ENCODE measurements around the gene TANGO2.

TANGO2 gene

GRCh38 chr22:20044495-20045151, 23.7 kb downstream of the TANGO2 start:
- no peak for DNase-seq (ENCODE audit: low read depth in 2 of 2)

GRCh38 chr22:20046730-20047129, 25.8 kb downstream of the TANGO2 start:
- no peak for DNase-seq (ENCODE audit: low read depth in 2 of 2)

- no peak for DNase-seq (ENCODE audit: low read depth in 2 of 2)
Measured at GRCh38 chr22:20051927-20052308, 31.0 kb downstream of the TANGO2 start.

- DNase-seq (ENCODE audit: low read depth in 2 of 2), result no peak
Measured at GRCh38 chr22:20052309-20053259, 31.7 kb downstream of the TANGO2 start.

DNA sequence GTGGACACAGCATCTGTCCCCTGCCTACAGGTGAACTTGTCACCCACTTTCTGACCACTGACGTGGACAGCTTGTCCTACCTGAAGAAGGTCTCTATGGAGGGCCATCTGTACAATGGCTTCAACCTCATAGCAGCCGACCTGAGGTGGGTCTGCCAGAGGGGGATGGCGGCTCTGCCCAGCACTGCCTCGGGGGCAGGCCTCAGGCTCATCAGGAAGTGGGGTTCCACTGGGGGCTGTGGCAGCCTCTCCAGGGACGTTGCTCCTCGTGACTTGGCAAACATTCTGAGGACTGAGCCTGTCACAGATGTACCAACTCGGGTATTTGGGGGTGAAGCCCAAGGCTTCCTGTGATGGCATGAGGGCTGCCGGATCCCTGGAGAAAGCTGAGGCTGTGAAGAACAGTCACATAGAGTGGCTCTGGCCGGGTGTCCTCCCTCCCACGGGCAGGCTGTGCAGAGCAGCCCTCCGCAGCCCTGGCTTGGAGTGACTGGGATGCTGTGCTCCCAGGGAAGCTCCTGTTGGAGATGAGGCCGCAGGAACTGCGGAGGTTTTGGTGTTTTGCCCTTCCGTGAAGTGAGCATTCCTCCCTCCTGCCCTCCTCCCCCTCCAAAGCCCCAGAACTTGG, 32.6 kb downstream of the TANGO2 start:
- DNase-seq (ENCODE audit: low read depth in 2 of 2), result no peak

GRCh38 chr22:20054034-20054427, 33.1 kb downstream of the TANGO2 start:
- DNase-seq (ENCODE audit: low read depth in 2 of 2), result no peak

DNA sequence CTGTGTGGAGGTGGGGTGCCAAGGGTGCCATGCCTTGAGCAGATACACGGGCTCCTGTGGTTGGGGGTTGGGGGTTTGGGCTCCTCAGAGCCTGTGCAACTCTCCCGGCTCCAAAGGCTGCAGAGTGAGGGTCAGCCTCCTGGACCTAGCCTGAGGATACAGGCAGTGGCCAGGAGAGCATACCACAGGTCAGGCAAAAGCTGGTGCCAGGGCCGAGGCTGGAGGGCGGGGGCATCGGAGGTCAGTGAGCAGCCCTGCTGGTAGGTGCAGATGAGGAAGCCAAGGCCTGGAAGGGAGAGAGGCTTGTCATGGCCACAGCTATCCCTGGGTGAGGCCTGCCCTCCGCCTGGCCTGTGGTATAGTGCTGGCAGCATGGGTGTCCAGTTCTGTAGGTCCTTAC, 33.6 kb downstream of the TANGO2 start:
- DNase-seq (ENCODE audit: low read depth in 2 of 2), result no peak

GRCh38 chr22:20055144-20055543, 34.2 kb downstream of the TANGO2 start:
- no peak for DNase-seq (ENCODE audit: low read depth in 2 of 2)

- no peak for DNase-seq (ENCODE audit: low read depth in 2 of 2)
Measured at GRCh38 chr22:20055654-20056053, 34.7 kb downstream of the TANGO2 start.

GRCh38 chr22:20056161-20056560, 35.3 kb downstream of the TANGO2 start:
- no peak for DNase-seq (ENCODE audit: low read depth in 2 of 2)

DNA sequence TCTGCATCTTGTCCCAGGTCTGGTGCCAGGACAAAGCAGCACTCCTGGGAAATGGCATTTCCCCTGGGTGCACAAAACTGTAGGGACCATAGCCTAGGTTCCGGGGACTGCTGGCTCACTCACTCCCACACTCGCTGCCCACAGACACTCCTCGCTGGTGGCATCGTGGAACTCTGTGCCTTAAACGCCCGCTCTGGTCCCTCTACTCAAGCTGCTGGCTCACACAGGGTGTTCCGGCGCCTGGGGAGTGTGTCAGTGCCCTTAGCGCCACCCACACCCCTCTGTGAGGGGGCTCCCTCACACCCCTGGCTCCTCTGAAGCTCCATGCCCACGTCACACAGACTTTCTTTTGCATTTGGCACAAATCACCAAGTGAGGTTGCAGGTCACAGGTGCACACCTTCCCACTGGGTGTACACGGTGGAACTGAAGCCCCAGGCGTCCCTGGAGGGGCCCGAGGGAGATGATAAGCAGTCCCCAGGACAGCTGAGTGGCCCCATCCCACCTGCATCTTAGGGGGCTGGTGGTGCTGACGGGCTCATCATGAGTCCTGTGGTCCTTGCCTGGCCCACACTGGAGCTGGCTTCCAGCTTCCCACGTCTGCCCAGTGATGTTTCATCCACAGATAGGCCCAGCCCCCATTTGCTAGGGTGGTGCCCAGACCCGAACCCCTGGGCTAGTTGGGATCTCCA, 35.9 kb downstream of the TANGO2 start:
- no peak for DNase-seq (ENCODE audit: low read depth in 2 of 2)

- no peak for DNase-seq (ENCODE audit: low read depth in 2 of 2)
Measured at GRCh38 chr22:20057596-20058268, 36.8 kb downstream of the TANGO2 start.

GRCh38 chr22:20058989-20059770, 38.3 kb downstream of the TANGO2 start:
- DNase-seq (ENCODE audit: low read depth in 2 of 2), result no peak

DNA sequence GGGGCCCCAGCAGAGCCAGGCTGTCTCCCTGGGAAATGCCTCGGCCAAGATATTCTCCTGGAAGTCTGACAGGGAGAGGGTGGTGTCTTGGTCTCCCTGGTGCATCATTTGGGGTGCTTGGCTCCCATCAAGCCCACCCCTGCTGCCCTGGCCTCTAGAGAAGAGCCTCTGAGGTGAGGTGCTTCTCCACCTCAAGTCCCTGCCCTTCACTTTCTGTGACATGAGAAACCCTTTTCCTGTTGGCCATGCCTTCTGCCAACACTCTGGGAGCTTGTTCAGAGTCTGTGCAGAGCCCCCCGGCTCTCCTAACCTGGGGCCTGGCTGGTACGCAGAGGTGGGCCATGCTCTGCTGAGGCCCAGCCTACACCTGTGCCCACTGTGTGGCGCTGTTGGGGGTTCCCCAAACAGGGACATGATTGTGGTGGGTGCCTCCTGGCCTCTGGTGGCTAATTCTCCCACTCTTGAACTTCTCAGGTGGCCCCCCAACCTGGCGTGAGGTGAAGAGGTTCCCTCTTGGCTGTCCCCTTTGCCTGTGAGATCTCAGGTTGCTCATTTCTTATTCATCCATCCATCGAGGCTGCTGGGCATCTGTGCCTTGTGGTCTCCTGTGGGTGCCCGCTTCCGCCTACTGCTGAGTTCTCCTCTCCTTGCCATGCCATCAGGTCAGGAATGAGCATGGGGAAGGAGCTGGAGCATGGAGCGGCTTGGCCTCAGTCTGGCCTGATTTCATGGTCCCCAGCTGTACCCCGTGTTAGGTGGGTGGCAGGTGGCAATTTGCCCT, 40.0 kb downstream of the TANGO2 start:
- no peak for DNase-seq (ENCODE audit: low read depth in 2 of 2)

GRCh38 chr22:20061481-20061861, 40.6 kb downstream of the TANGO2 start:
- no peak for DNase-seq (ENCODE audit: low read depth in 2 of 2)

GRCh38 chr22:20062043-20062765, 41.3 kb downstream of the TANGO2 start:
- DNase-seq (ENCODE audit: low read depth in 2 of 2), result no peak

- no peak for DNase-seq (ENCODE audit: low read depth in 2 of 2)
Measured at GRCh38 chr22:20062766-20063083, 41.8 kb downstream of the TANGO2 start.

DNA sequence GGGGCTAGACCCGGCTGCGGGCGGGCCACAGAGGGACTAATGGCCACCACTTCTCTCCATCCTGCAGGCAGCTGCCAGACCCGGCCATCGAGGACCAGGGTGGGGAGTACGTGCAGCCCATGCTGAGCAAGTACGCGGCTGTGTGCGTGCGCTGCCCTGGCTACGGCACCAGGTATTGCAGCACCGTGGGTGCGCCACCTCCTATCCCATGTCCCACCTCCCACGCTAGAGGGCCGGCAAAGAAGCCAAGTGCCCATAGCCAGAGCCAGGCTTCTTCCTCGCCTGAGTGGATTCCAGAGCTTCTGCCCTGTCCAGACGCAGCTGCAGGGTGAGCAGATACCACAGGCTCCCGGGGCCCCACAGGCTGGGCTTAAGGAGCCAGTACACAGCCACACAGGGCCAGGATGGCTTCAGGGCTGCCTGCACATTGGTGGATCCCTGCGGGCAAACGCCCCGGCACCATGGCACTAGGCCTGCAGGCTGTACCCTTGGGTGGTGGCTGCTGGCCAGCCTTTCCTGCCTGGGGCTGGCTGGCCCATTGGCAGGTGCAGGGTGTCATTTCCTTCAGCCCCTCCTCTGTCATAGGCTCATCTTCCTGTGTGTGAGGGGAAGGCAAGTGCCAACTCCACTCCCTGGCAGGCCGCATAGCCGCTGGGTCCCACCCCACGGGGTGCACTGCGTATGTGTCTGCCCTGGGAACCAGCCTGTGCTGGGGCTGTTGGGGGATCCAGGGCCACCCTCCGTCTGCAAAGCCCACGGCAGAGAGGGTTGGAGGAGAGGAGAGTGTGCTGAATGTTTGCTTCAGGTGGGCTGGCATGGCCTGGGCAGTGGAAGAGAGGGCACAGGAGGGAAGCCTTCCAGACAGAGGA, 42.6 kb downstream of the TANGO2 start:
- no peak for DNase-seq (ENCODE audit: low read depth in 2 of 2)

GRCh38 chr22:20064140-20064480, 43.2 kb downstream of the TANGO2 start:
- DNase-seq (ENCODE audit: low read depth in 2 of 2), result no peak

Measured in stimulated activated CD8-positive, alpha-beta memory T cell treated with anti-CD3 and anti-CD28 coated beads, Interleukin-2, amount 100 ng/mL, for 1 hour (primary cell).